HUES48 (cell line): ENCODE data around the gene CHCT1.
"Not testable (repeated sequence)": the region's sequence is repeated elsewhere in the genome, so short reads cannot be mapped to it uniquely, and the experiment has no call there.

Source experiments
- H3K27ac ChIP-seq: one replicate; pipeline ENCODE4 v1.7.0; 2013; ENCODE audit warnings: low read depth, low read length, inconsistent platforms
- H3K27me3 ChIP-seq: 2 replicates; pipeline ENCODE4 v1.6.1; 2013; ENCODE audit warnings: mild to moderate bottlenecking, low read length; ENCODE audit not compliant: control insufficient read depth, insufficient read depth
- H3K36me3 ChIP-seq: 2 replicates; pipeline ENCODE4 v1.6.1; 2013; ENCODE audit warnings: low read length; ENCODE audit not compliant: control insufficient read depth, insufficient read depth
- H3K4me1 ChIP-seq: 2 replicates; pipeline ENCODE4 v1.6.1; 2013; ENCODE audit warnings: mild to moderate bottlenecking, low read length; ENCODE audit not compliant: control insufficient read depth, insufficient read depth
- H3K4me3 ChIP-seq: 2 replicates; pipeline ENCODE4 v1.5.1; 2013; ENCODE audit warnings: mild to moderate bottlenecking, low read depth, low read length
- H3K9ac ChIP-seq: 2 replicates; pipeline ENCODE4 v1.6.1; 2013; ENCODE audit warnings: mild to moderate bottlenecking, low read depth, low read length, moderate library complexity
- H3K9me3 ChIP-seq: 2 replicates; pipeline ENCODE4 v1.6.1; 2013; ENCODE audit warnings: low read length; ENCODE audit not compliant: control insufficient read depth, insufficient read depth

The CHCT1 gene

DNA sequence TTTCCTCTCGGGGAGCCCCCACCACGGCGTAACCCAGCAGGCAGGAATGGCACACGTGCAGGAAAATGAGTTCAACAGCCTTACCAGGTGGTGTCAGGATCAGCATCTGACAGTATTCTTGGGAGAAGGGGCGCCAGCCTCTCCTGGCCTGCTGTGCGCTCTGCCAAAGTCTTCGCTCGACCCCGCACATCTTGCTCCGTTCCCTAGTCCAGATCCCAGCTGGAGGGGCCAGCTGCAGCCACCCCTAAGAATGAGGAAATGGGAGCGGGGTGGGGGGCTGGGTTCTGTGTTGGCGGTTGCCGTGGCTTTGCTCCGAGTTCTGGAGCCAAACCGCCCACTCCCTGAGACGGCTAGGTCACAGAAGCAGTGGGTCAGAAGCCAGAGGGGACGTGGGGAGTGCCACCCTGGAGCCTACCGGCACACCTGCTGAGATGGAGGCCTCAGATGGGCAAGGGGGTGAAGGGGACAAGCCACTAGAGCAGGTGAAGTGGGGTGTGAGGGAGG, at the start of gene CHCT1:
Gene CHCT1, plus strand, starts transcription at position 328 of the 504 bp plus-strand sequence. Its CDS starts 104 bp downstream, at position 432.
- Histone ChIP-seq H3K27me3 (peaks cover 11% of the 10 kb centered on the region), H3K4me1 (peaks cover 10% of the 10 kb centered on the region; the same call in 1 of the 2 replicates), H3K4me3 (peak within 1 kb of the TSS; percentile 85), H3K36me3 (no peaks in the 10 kb centered on the region), H3K9ac (peak within 1 kb of the TSS; percentile 74), H3K9me3 (no peaks in the 10 kb centered on the region), H3K27ac (no peak within 1 kb of the TSS)

DNA sequence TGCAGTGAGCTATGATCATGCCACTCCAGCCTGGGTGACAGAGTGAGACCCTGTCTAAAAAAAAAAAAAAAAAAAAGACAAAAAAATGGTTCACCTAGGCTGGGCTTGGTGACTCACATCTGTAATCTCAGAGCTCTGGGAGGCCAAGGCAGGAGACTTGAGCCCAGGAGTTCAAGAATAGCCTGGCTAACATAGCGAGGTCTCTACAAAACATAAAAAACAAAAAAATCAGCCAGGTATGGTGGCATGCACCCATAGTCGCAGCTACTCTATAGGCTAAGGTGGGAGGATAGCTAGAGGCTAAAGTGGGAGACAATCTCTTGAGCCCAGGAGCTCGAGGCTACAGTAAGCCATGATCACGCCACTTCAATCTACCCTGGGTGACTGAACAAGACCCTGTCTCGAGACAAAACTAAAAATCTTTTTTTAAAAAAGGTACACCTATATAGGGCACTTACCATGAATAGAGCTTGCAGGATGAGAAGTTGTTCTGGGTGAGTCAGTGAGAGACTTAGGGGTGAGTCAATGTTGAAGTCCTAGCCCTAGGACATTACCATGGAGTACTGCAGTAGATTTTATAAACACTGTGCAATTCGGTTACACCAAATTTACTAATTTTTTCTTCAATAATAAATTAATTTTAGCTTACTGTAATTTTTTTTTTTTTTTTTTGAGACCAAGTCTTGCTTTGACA, 49.4 kb upstream of the CHCT1 start:
- no peaks in the 10 kb centered on the region for H3K27me3 ChIP-seq
- H3K4me3 ChIP-seq, result no peak overlapping the region
- no peak overlapping the region for H3K9ac ChIP-seq
- H3K27ac ChIP-seq, result peak overlapping the region; percentile 28
- no peaks in the 10 kb centered on the region for H3K9me3 ChIP-seq
- H3K36me3 ChIP-seq, result peaks cover 3% of the 10 kb centered on the region; the same call in 1 of the 2 replicates
- peaks cover 16% of the 10 kb centered on the region for H3K4me1 ChIP-seq

DNA sequence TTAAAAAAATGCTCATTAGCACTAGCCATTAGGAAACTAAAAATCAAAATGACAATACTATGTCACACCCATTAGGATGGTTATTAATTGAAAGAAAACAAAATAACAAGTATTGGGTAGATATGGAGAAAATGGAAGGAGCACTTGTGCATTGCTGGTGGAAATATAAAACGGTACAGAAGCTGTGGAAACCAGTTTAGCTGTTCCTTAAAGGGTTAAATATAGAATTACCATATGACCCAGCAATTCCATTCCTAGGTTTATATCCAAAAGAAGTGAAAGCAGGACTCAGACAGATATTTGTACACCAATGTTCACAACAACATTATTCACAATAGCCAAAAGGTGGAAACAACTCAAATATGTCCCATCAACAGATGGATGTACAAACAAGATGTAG, 44.1 kb upstream of the CHCT1 start:
- not testable (repeated sequence) for H3K27me3 ChIP-seq, H3K9me3 ChIP-seq

DNA sequence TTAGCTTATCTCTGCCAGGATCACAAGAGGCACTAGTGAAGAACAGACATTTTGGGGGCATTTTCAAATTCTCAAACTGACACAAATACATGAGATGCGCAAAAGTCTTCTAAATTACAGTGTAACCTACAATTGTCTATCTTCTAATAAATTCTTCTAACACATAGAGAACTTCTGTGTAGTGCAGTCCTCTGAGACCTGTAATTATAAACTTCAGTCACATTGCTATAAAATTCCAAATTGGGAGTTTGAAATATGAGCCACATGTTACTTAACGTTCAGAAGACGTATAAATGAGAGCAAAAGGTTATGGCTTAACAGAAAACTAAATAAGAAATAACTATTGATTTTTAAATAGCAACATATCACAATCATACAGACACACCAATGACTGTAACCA, 42.8 kb upstream of the CHCT1 start:
- H3K36me3 ChIP-seq, H3K9me3 ChIP-seq, H3K27me3 ChIP-seq, H3K27ac ChIP-seq, H3K9ac ChIP-seq, H3K4me3 ChIP-seq: not testable (repeated sequence)
- H3K4me1 ChIP-seq, result peaks cover 13% of the 10 kb centered on the region

More for the DNA sequence above, 44.1 kb upstream of the CHCT1 start:
- not testable (repeated sequence) for H3K4me3 ChIP-seq, H3K36me3 ChIP-seq, H3K9ac ChIP-seq, H3K27ac ChIP-seq, H3K4me1 ChIP-seq

DNA sequence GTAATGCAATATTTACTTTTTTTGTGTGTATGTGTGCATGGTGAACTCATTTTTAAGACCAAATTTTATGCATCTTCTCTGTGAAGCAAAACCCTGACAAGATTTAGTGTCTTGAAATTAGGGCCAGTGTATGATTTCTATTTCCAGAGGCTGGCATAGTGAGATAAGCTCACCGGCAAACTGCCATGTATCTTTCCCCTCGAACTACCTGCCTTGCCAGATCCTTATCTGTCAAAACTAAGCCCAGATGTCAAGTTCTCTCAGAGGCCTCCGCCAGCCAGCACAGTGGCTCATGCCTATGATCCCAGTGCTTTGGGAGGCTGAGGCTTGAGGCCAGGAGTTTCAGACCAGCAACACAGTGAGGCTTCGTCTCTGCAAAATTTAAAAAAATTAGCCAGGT, 40.3 kb upstream of the CHCT1 start:
- Histone ChIP-seq H3K4me3 (no peak overlapping the region), H3K36me3 (peaks cover 6% of the 10 kb centered on the region), H3K9ac (no peak overlapping the region), H3K9me3 (no peaks in the 10 kb centered on the region), H3K4me1 (peaks cover 37% of the 10 kb centered on the region), H3K27me3 (no peaks in the 10 kb centered on the region), H3K27ac (no peak overlapping the region)

DNA sequence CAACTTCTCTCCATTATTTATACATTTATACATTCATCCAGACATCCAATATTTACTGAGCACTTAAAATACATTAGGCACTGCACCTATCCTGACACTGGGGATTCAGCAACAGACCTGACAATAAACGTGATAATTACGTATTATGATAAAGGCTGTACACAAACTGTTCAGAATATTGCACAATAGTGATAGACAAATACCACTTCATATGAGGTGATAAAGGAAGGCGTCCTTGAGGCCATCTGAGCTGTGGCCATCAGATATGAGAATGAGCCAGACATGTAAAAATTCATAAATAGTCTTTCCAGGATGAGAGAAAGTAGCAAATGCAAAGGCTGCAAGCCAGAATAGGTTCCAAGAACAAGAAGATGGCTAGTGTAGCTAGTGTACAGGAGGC, 38.9 kb upstream of the CHCT1 start:
- no peaks in the 10 kb centered on the region for H3K9me3 ChIP-seq
- H3K9ac ChIP-seq, result no peak overlapping the region
- peaks cover 5% of the 10 kb centered on the region; the same call in 1 of the 2 replicates for H3K36me3 ChIP-seq
- H3K27ac ChIP-seq, result no peak overlapping the region
- no peaks in the 10 kb centered on the region for H3K27me3 ChIP-seq
- peaks cover 51% of the 10 kb centered on the region for H3K4me1 ChIP-seq
- no peak overlapping the region for H3K4me3 ChIP-seq

DNA sequence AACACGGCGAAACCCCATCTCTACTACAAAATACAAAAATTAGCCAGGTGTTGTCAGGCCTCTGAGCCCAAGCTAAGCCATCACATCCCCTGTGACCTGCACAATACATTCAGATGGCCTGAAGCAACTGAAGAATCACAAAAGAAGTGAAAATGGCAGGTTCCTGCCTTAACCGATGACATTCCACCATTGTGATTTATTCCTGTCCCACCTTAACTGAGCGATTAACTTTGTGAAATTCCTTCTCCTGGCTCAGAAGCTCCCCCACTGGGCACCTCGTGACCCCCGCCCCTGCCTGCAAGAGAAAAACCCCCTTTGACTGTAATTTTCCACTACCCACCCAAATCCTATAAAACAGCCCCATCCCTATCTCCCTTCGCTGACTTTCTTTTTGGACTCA, 37.4 kb upstream of the CHCT1 start:
- Histone ChIP-seq H3K27ac (peak overlapping the region; percentile 71), H3K4me1 (peaks cover 59% of the 10 kb centered on the region), H3K4me3 (peak overlapping the region; percentile 44), H3K9ac (peak overlapping the region; percentile 45)
- not testable (repeated sequence) for H3K9me3 ChIP-seq, H3K27me3 ChIP-seq, H3K36me3 ChIP-seq

DNA sequence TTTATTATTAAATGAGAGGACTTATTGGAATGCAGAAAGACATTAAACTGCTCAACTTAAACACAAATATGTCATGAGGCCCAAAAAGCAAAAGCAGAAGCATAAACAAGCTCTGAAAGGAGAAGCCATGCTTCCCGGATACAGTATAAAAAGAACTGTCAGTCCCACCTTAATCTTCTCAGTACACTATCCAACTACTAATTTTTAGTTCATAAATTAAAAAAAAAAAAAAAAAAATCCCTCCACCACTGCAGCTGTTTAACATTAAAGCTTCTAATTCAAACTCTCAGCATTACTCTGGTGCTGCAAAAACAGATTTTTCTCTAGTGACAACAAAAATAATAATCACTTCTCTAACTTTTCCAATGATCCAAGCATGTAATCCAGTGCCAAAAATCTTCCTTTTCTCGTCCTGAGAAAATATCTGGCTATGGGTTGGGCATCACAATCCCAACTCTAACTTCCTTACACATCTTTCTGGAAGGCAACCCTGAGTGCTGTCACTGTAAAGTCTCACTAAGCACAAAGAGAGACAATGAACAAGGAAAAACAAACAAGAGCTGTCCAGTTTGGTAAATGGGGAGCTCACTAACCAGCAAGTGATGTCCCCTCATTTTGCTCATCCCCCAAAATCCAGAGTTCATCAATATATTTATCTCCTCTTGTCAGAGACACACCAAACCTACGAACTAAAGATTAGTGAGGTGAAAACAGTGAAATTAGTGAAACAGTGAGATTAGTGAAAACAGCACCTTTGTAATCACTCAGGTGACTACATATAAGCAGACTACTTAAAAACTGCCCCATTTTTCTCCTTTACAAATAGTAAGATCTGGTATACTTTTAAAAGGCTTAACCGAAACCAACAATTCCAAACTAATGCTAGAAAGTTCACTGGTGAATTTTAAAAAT, 35.9 kb upstream of the CHCT1 start:
- H3K4me1 ChIP-seq, result peaks cover 67% of the 10 kb centered on the region
- no peaks in the 10 kb centered on the region for H3K9me3 ChIP-seq
- H3K27me3 ChIP-seq, result no peaks in the 10 kb centered on the region
- H3K27ac ChIP-seq, result peak overlapping the region; percentile 43
- H3K36me3 ChIP-seq, result peaks cover 5% of the 10 kb centered on the region; the same call in 1 of the 2 replicates
- no peak overlapping the region for H3K9ac ChIP-seq
- peak overlapping the region; percentile 31 for H3K4me3 ChIP-seq

DNA sequence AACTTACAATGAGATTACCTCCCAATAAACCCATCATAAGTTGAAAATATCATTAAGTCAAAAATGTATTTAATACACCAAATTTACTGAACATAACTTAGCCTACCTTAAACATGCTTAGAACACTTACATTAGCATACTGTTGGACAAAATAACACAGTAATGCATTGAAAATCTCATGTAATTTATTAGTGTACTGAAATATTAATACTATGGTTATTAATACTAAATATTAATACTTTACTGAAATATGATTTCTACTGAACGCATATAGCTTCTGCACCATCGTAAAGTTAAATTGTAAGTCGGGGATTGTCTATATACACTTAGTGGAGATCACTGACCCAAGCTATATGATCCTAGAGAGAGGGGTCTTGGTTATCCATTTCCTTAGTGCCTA, 34.6 kb upstream of the CHCT1 start:
- H3K9ac ChIP-seq, result no peak overlapping the region
- H3K4me3 ChIP-seq, result peak overlapping the region; percentile 53; the same call in 1 of the 2 replicates
- no peaks in the 10 kb centered on the region for H3K36me3 ChIP-seq
- H3K4me1 ChIP-seq, result peaks cover 67% of the 10 kb centered on the region
- no peaks in the 10 kb centered on the region for H3K27me3 ChIP-seq
- H3K9me3 ChIP-seq, result no peaks in the 10 kb centered on the region
- H3K27ac ChIP-seq, result no peak overlapping the region

DNA sequence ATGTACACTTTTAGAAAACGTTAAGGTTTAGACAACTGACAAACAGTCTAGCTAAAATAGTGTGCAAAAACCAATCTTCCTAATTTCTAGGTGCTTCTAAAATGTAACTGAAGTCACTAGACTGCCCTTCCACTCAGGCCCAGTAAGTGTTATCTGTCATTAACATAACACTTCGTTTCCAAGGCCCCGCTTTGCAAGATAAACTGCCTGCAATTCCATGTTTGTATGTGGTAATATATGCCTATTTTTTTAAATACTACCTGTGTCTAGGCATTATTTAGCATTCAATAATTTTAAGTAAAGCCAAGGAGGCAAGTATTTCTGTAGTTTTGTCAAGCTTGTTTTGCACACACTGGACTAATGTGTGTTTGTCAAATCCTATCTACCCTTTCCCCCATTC, 33.5 kb upstream of the CHCT1 start:
- Histone ChIP-seq H3K9me3 (no peaks in the 10 kb centered on the region), H3K9ac (0 out of 2 replicates have a peak overlapping the region, but pooled peaks have one; percentile 19), H3K27me3 (no peaks in the 10 kb centered on the region), H3K4me1 (peaks cover 67% of the 10 kb centered on the region), H3K4me3 (peak overlapping the region; percentile 53), H3K36me3 (no peaks in the 10 kb centered on the region), H3K27ac (peak overlapping the region; percentile 73)

DNA sequence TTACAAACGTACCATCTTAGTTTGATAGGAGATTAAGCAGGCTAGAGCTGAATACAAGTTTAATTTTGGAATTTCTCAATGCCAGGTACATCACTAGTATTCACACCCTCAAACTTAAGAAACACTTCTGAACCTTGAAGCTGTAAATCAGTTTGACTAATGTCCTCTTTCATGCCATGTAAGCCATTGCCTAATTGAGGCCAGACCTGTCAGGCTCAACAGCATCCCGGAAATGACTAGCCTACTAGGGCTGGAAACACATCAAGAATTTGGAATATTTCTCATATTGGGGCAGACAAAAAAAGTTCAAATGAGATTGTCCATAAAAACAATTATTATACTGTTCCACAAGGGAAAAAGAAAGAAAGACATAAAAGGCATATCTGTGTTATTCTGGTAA, 32.1 kb upstream of the CHCT1 start:
- Histone ChIP-seq H3K9ac (no peak overlapping the region), H3K9me3 (no peaks in the 10 kb centered on the region), H3K27me3 (no peaks in the 10 kb centered on the region), H3K27ac (no peak overlapping the region), H3K4me3 (peak overlapping the region; percentile 92), H3K36me3 (no peaks in the 10 kb centered on the region), H3K4me1 (peaks cover 53% of the 10 kb centered on the region)
